ENCODE measurements around the gene SEC22A.

Gene SEC22A

GRCh38 chr3:123287962-123288302 lies 86.2 kb downstream of the SEC22A start:
- DNase-seq (ENCODE audit: low spot score) = no peak

- DNase-seq (ENCODE audit: low spot score) = no peak
These were observed 87.8 kb downstream of the SEC22A start for GRCh38 chr3:123289391-123290106.

GRCh38 chr3:123290107-123290930 lies 88.6 kb downstream of the SEC22A start:
- DNase-seq (ENCODE audit: low spot score) = no peak

GRCh38 chr3:123290962-123291361 lies 89.2 kb downstream of the SEC22A start:
- DNase-seq (ENCODE audit: low spot score) = no peak

GRCh38 chr3:123291404-123291803 lies 89.7 kb downstream of the SEC22A start:
- no peak for DNase-seq (ENCODE audit: low spot score)

GRCh38 chr3:123292321-123293310 lies 90.9 kb downstream of the SEC22A start:
- no peak for DNase-seq (ENCODE audit: low spot score)

GRCh38 chr3:123294296-123294938 lies 92.7 kb downstream of the SEC22A start:
- no peak for DNase-seq (ENCODE audit: low spot score)

GRCh38 chr3:123295171-123295900 lies 93.6 kb downstream of the SEC22A start:
- DNase-seq (ENCODE audit: low spot score) = no peak

- DNase-seq (ENCODE audit: low spot score) = no peak
These were observed 94.1 kb downstream of the SEC22A start for GRCh38 chr3:123295901-123296250.

GRCh38 chr3:123296261-123296660 lies 94.5 kb downstream of the SEC22A start:
- DNase-seq (ENCODE audit: low spot score) = no peak

GRCh38 chr3:123296836-123297626 lies 95.3 kb downstream of the SEC22A start:
- no peak for DNase-seq (ENCODE audit: low spot score)

- no peak for DNase-seq (ENCODE audit: low spot score)
These were observed 95.8 kb downstream of the SEC22A start for GRCh38 chr3:123297627-123297899.

- peak; percentile 29 for DNase-seq (ENCODE audit: low spot score)
These were observed 97.2 kb downstream of the SEC22A start for GRCh38 chr3:123298903-123299302.

- DNase-seq (ENCODE audit: low spot score) = no peak
These were observed 97.8 kb downstream of the SEC22A start for GRCh38 chr3:123299581-123299980.

- DNase-seq (ENCODE audit: low spot score) = no peak
These were observed 98.3 kb downstream of the SEC22A start for GRCh38 chr3:123300056-123300455.

GRCh38 chr3:123300583-123300982 lies 98.8 kb downstream of the SEC22A start:
- DNase-seq (ENCODE audit: low spot score) = no peak

GRCh38 chr3:123301331-123302184 lies 99.8 kb downstream of the SEC22A start:
- peak; percentile 37 for DNase-seq (ENCODE audit: low spot score)

- no peak for DNase-seq (ENCODE audit: low spot score)
These were observed 101.2 kb downstream of the SEC22A start for GRCh38 chr3:123302961-123303360.

GRCh38 chr3:123303976-123304560 lies 102.3 kb downstream of the SEC22A start:
- no peak for DNase-seq (ENCODE audit: low spot score)
